Endothelial cell (in vitro differentiated cells): ENCODE results near the gene PRR5. TPM values are rescaled to one million over a fixed set of nuclear protein-coding genes. Genes with fewer than 3 reads are reported as not detected.

Experiments
- DNase-seq: peaks from one replicate; pipeline ENCODE4 v3.0.0; 2021; ENCODE audit warnings: low spot score
- H3K27ac Mint-ChIP-seq: one replicate; pipeline ENCODE4 v1.8.0; 2021; ENCODE audit warnings: mixed read lengths, inconsistent platforms; ENCODE audit not compliant: unreplicated experiment
- H3K27me3 Mint-ChIP-seq: one replicate; pipeline ENCODE4 v1.8.0; 2021; ENCODE audit warnings: mild to moderate bottlenecking, moderate library complexity, mixed read lengths, inconsistent platforms; ENCODE audit not compliant: unreplicated experiment
- H3K36me3 Mint-ChIP-seq: one replicate; pipeline ENCODE4 v1.8.0; 2021; ENCODE audit warnings: mild to moderate bottlenecking, low read depth, mixed read lengths, inconsistent platforms; ENCODE audit not compliant: unreplicated experiment
- H3K4me1 Mint-ChIP-seq: one replicate; pipeline ENCODE4 v1.8.0; 2021; ENCODE audit warnings: mild to moderate bottlenecking, mixed read lengths, inconsistent platforms; ENCODE audit not compliant: unreplicated experiment
- H3K4me3 Mint-ChIP-seq: one replicate; pipeline ENCODE4 v1.8.0; 2021; ENCODE audit warnings: mild to moderate bottlenecking, mixed read lengths, inconsistent platforms; ENCODE audit not compliant: unreplicated experiment
- H3K9me3 Mint-ChIP-seq: one replicate; pipeline ENCODE4 v1.8.0; 2021; ENCODE audit warnings: mixed read lengths, inconsistent platforms; ENCODE audit not compliant: unreplicated experiment
- CTCF ChIP-seq: fragments of 200-600 bp; sonication (generic); IDR thresholded peaks from one replicate; pipeline ENCODE4 v1.5.0; 2021; ENCODE audit warnings: antibody characterized with exemption; ENCODE audit not compliant: unreplicated experiment
- total RNA-seq: library from RNA; stranded (reverse); fragmentation: NEBNext Ultra II Directional; extraction: Animal tissue kit (Norgen Biotek cat#: 25700); gene quantifications from one replicate; pipeline ENCODE4 v1.2.1, GENCODE V29; 2021; ENCODE audit not compliant: unreplicated experiment

Gene PRR5
- total RNA-seq, 1 donor from 2014 or later = 40.5 TPM

GRCh38 chr22:44703255-44703870 is 1.4 kb downstream of the PRR5 start:
- Mint-ChIP-seq H3K27me3 (peaks cover 17% of the 10 kb centered on the region), H3K4me1 (peaks cover 4% of the 10 kb centered on the region), H3K36me3 (no peaks in the 10 kb centered on the region), H3K27ac (no peak overlapping the region), H3K4me3 (peak overlapping the region; percentile 37), H3K9me3 (no peaks in the 10 kb centered on the region)
- TF ChIP-seq CTCF = no peak
- no peak for DNase-seq

- H3K36me3 Mint-ChIP-seq = no peaks in the 10 kb centered on the region
- peaks cover 13% of the 10 kb centered on the region for H3K27me3 Mint-ChIP-seq
- H3K27ac Mint-ChIP-seq = no peak overlapping the region
- H3K4me1 Mint-ChIP-seq = no peaks in the 10 kb centered on the region
- no peak for DNase-seq
- H3K9me3 Mint-ChIP-seq = no peaks in the 10 kb centered on the region
- no peak for TF ChIP-seq CTCF
- H3K4me3 Mint-ChIP-seq = no peak overlapping the region
These were observed 2.4 kb downstream of the PRR5 start for GRCh38 chr22:44704159-44705021.

- Mint-ChIP-seq H3K4me1 (no peaks in the 10 kb centered on the region), H3K9me3 (no peaks in the 10 kb centered on the region), H3K27ac (no peak overlapping the region), H3K4me3 (no peak overlapping the region), H3K27me3 (peaks cover 12% of the 10 kb centered on the region), H3K36me3 (no peaks in the 10 kb centered on the region)
- no peak for TF ChIP-seq CTCF
- no peak for DNase-seq
These were observed 3.0 kb downstream of the PRR5 start for GRCh38 chr22:44705022-44705297.

- DNase-seq = no peak
- no peaks in the 10 kb centered on the region for H3K36me3 Mint-ChIP-seq
- peaks cover 12% of the 10 kb centered on the region for H3K27me3 Mint-ChIP-seq
- H3K27ac Mint-ChIP-seq = no peak overlapping the region
- H3K4me1 Mint-ChIP-seq = no peaks in the 10 kb centered on the region
- no peak for TF ChIP-seq CTCF
- no peak overlapping the region for H3K4me3 Mint-ChIP-seq
- H3K9me3 Mint-ChIP-seq = no peaks in the 10 kb centered on the region
These were observed 4.5 kb downstream of the PRR5 start for GRCh38 chr22:44706488-44706887.

GRCh38 chr22:44707178-44707577 is 5.2 kb downstream of the PRR5 start:
- Mint-ChIP-seq H3K9me3 (no peaks in the 10 kb centered on the region), H3K4me1 (no peaks in the 10 kb centered on the region), H3K4me3 (no peak overlapping the region), H3K27me3 (peaks cover 12% of the 10 kb centered on the region), H3K27ac (no peak overlapping the region), H3K36me3 (no peaks in the 10 kb centered on the region)
- no peak for DNase-seq
- TF ChIP-seq CTCF = no peak
